ENCODE results near the gene ABCA5. TPM values are rescaled to one million over a fixed set of nuclear protein-coding genes. Genes with fewer than 3 reads are reported as not detected.

Gene ABCA5
- total RNA-seq, 2 donors from 2014 or later, result 2.7 to 2.8 TPM

- 100% methylated on average over 1 of the region's 1 CpG; no CpG with 5 or more reads in 1 of the 2 experiments for WGBS, 2 experiments (ENCODE audit: insufficient coverage in 1 of 2, insufficient read length in 1 of 2)
- no peaks in the 10 kb centered on the region for H3K36me3 ChIP-seq (ENCODE audit: control insufficient read depth, insufficient read depth, low read length)
- Mint-ChIP-seq H3K36me3 (ENCODE audit: low read depth) (no peaks in the 10 kb centered on the region), H3K4me3 (no peak overlapping the region), H3K4me1 (peaks cover 2% of the 10 kb centered on the region), H3K27me3 (ENCODE audit: insufficient read depth) (no peaks in the 10 kb centered on the region), H3K9me3 (no peaks in the 10 kb centered on the region), H3K27ac (no peak overlapping the region)
- no peak overlapping the region for H3K9ac ChIP-seq (ENCODE audit: extremely low read depth, low read length, poor library complexity, severe bottlenecking)
- TF ChIP-seq CTCF (conservative IDR thresholded peaks at IDR 0.05), result no peak
- H3K27me3 ChIP-seq (ENCODE audit: control insufficient read depth, insufficient read depth, low read length, poor library complexity, severe bottlenecking), result no peaks in the 10 kb centered on the region
- no peak overlapping the region for H3K27ac ChIP-seq (ENCODE audit: low read depth, low read length)
- H3K4me1 ChIP-seq (ENCODE audit: control insufficient read depth, insufficient read depth, low read length), result no peaks in the 10 kb centered on the region
- no peak overlapping the region for H3K4me3 ChIP-seq (ENCODE audit: low read length)
- H3K9me3 ChIP-seq (ENCODE audit: control insufficient read depth, low read length), result no peaks in the 10 kb centered on the region
- no peak for DNase-seq
Measured at GRCh38 chr17:69220098-69220497, 106.8 kb downstream of the ABCA5 start.

- Histone ChIP-seq H3K27ac (ENCODE audit: low read depth, low read length) (no peak overlapping the region), H3K36me3 (ENCODE audit: control insufficient read depth, insufficient read depth, low read length) (no peaks in the 10 kb centered on the region), H3K4me1 (ENCODE audit: control insufficient read depth, insufficient read depth, low read length) (no peaks in the 10 kb centered on the region), H3K9me3 (ENCODE audit: control insufficient read depth, low read length) (no peaks in the 10 kb centered on the region), H3K4me3 (ENCODE audit: low read length) (no peak overlapping the region), H3K27me3 (ENCODE audit: control insufficient read depth, insufficient read depth, low read length, poor library complexity, severe bottlenecking) (no peaks in the 10 kb centered on the region), H3K9ac (ENCODE audit: extremely low read depth, low read length, poor library complexity, severe bottlenecking) (no peak overlapping the region)
- 100% methylated on average over 1 of the region's 3 CpGs; no CpG with 5 or more reads in 1 of the 2 experiments for WGBS, 2 experiments (ENCODE audit: insufficient coverage in 1 of 2, insufficient read length in 1 of 2)
- DNase-seq, result no peak
- Mint-ChIP-seq H3K27ac (no peak overlapping the region), H3K27me3 (ENCODE audit: insufficient read depth) (no peaks in the 10 kb centered on the region), H3K4me1 (peaks cover 2% of the 10 kb centered on the region), H3K36me3 (ENCODE audit: low read depth) (no peaks in the 10 kb centered on the region), H3K9me3 (no peaks in the 10 kb centered on the region), H3K4me3 (no peak overlapping the region)
- TF ChIP-seq CTCF (conservative IDR thresholded peaks at IDR 0.05), result no peak
Measured at GRCh38 chr17:69218986-69219385, 107.9 kb downstream of the ABCA5 start.

GRCh38 chr17:69213059-69213813 lies 113.7 kb downstream of the ABCA5 start:
- Mint-ChIP-seq H3K4me1 (no peaks in the 10 kb centered on the region), H3K27me3 (ENCODE audit: insufficient read depth) (no peaks in the 10 kb centered on the region), H3K36me3 (ENCODE audit: low read depth) (no peaks in the 10 kb centered on the region), H3K9me3 (no peaks in the 10 kb centered on the region), H3K4me3 (no peak overlapping the region), H3K27ac (no peak overlapping the region)
- WGBS, 2 experiments (ENCODE audit: insufficient coverage in 1 of 2, insufficient read length in 1 of 2), result 79 to 100% methylated on average over 1 to 9 of the region's 9 CpGs
- Histone ChIP-seq H3K27ac (ENCODE audit: low read depth, low read length) (no peak overlapping the region), H3K9ac (ENCODE audit: extremely low read depth, low read length, poor library complexity, severe bottlenecking) (no peak overlapping the region), H3K4me3 (ENCODE audit: low read length) (no peak overlapping the region), H3K27me3 (ENCODE audit: control insufficient read depth, insufficient read depth, low read length, poor library complexity, severe bottlenecking) (no peaks in the 10 kb centered on the region), H3K9me3 (ENCODE audit: control insufficient read depth, low read length) (no peaks in the 10 kb centered on the region), H3K4me1 (ENCODE audit: control insufficient read depth, insufficient read depth, low read length) (no peaks in the 10 kb centered on the region), H3K36me3 (ENCODE audit: control insufficient read depth, insufficient read depth, low read length) (no peaks in the 10 kb centered on the region)
- peak; percentile 38 for TF ChIP-seq CTCF (conservative IDR thresholded peaks at IDR 0.05)
- DNase-seq, result peak; percentile 76

Data from endodermal cell (in vitro differentiated cells).